GM12872 (cell line): Measurements from ENCODE around the gene S100PBP.

ENCODE experiments used
- CTCF ChIP-seq: IDR thresholded peaks from 3 replicates; pipeline ENCODE4 v1.5.1; 2011; ENCODE audit warnings: low read depth, mild to moderate bottlenecking, low read length, moderate library complexity; ENCODE audit not compliant: insufficient read depth

Gene S100PBP

GRCh38 chr1:32904797-32905196, 87.3 kb downstream of the S100PBP start:
- TF ChIP-seq CTCF, result no peak

GRCh38 chr1:32906654-32907053, 89.2 kb downstream of the S100PBP start:
- TF ChIP-seq CTCF, result no peak

- no peak for TF ChIP-seq CTCF
Observed at GRCh38 chr1:32907435-32907834, 90.0 kb downstream of the S100PBP start.
